H1 (cell line): ENCODE measurements around the gene AQP10. TPM values are rescaled to one million over a fixed set of nuclear protein-coding genes. Genes with fewer than 3 reads are reported as not detected.

Source experiments
- ASH2L ChIP-seq: fragments of 200-600, 300-600 bp; sonication (generic); IDR thresholded peaks from one replicate; pipeline ENCODE4 v1.7.1; 2017; ENCODE audit warnings: low read length
- CEBPB ChIP-seq: IDR thresholded peaks from 2 replicates; pipeline ENCODE4 v1.6.1; 2012; ENCODE audit warnings: low read depth, low read length
- CREB1 ChIP-seq: IDR thresholded peaks from 2 replicates; pipeline ENCODE4 v1.6.1; 2012; ENCODE audit warnings: inconsistent platforms
- EGR1 ChIP-seq: IDR thresholded peaks from 2 replicates; pipeline ENCODE4 v1.6.1; 2011; ENCODE audit warnings: low read depth, low read length, borderline replicate concordance
- GABPA ChIP-seq: IDR thresholded peaks from 2 replicates; pipeline ENCODE4 v1.6.1; 2011; ENCODE audit warnings: mild to moderate bottlenecking, low read length, moderate library complexity, borderline replicate concordance; ENCODE audit not compliant: insufficient read depth
- HDAC6 ChIP-seq: IDR thresholded peaks from one replicate; pipeline ENCODE4 v1.7.1; 2012; ENCODE audit warnings: low read depth, mild to moderate bottlenecking, inconsistent platforms, low read length, moderate library complexity
- KDM1A ChIP-seq: fragments of 200-600, 300-600 bp; sonication (generic); IDR thresholded peaks from 2 replicates; pipeline ENCODE4 v1.7.1; 2016; ENCODE audit warnings: mild to moderate bottlenecking, low read length, borderline replicate concordance
- NANOG ChIP-seq: IDR thresholded peaks from 2 replicates; pipeline ENCODE4 v1.6.1; 2011; ENCODE audit warnings: low read length, low read depth, mild to moderate bottlenecking, inconsistent platforms; ENCODE audit not compliant: insufficient read depth, poor library complexity, severe bottlenecking
- POLR2AphosphoS5 ChIP-seq: IDR thresholded peaks from 2 replicates; pipeline ENCODE4 v1.6.1; 2011; ENCODE audit warnings: low read depth, low read length
- RBBP5 ChIP-seq: IDR thresholded peaks from 2 replicates; pipeline ENCODE4 v1.7.1; 2012; ENCODE audit warnings: low read depth, mild to moderate bottlenecking, inconsistent platforms, low read length, moderate library complexity, borderline replicate concordance
- SAP30 ChIP-seq: fragments of 300-600 bp; sonication (generic); IDR thresholded peaks from 2 replicates; pipeline ENCODE4 v1.7.1; 2012; ENCODE audit warnings: low read length, moderate library complexity, mild to moderate bottlenecking, inconsistent platforms; ENCODE audit not compliant: insufficient read depth, insufficient replicate concordance
- SIN3A ChIP-seq, 2 experiments: IDR thresholded peaks in 1 of 2; conservative IDR thresholded peaks in 1 of 2; 2 replicates each; pipeline ENCODE4 v1.6.1; 2011 to 2012; ENCODE audit warnings: low read length in 2 of 2, improper control_type of control experiment in 1 of 2, low read depth in 1 of 2, mild to moderate bottlenecking in 1 of 2
- SUZ12 ChIP-seq: fragments of 200-600 bp; sonication (generic); IDR thresholded peaks from 2 replicates; pipeline ENCODE4 v1.6.1; 2012; ENCODE audit warnings: mild to moderate bottlenecking, inconsistent platforms, low read length, moderate library complexity, mixed read lengths
- TAF1 ChIP-seq: IDR thresholded peaks from 2 replicates; pipeline ENCODE4 v1.6.1; 2011; ENCODE audit warnings: mild to moderate bottlenecking, low read depth, low read length
- TEAD4 ChIP-seq: IDR thresholded peaks from 2 replicates; pipeline ENCODE4 v1.6.1; 2012; ENCODE audit warnings: low read depth, low read length, inconsistent platforms, mixed read lengths
- YY1 ChIP-seq: IDR thresholded peaks from 2 replicates; pipeline ENCODE4 v1.6.1; 2011; ENCODE audit warnings: low read depth, mild to moderate bottlenecking, low read length
- polyA plus RNA-seq, 7 experiments: library from polyadenylated mRNA; depleted of rRNA in 3 of 7; stranded (reverse) in 5 of 7; unstranded in 2 of 7; fragments of >200 nt in 5 of 7; fragments of 200-250 nt in 2 of 7; gene quantifications; 1 replicate in 5 of 7; 2 replicates in 1 of 7; 4 replicates in 1 of 7; pipeline versions ENCODE4 v1.2.1 to v1.2.3, GENCODE V29; 2011 to 2013; ENCODE audit warnings: missing spikeins in 2 of 7, mixed read lengths in 2 of 7
- total RNA-seq: library from RNA; stranded (reverse); fragmentation: NEBNext Ultra II Directional; extraction: Animal tissue kit (Norgen Biotek cat#: 25700); gene quantifications from 2 replicates; pipeline ENCODE4 v1.2.1, GENCODE V29; 2021
- TF ChIP-seq, protein P1 (sequence below), 3 experiments: IDR thresholded peaks; 1 replicate in 2 of 3; 2 replicates in 1 of 3; pipeline versions ENCODE4 v1.5.1 to v1.6.1; 2011; ENCODE audit warnings: low read length in 3 of 3, mild to moderate bottlenecking in 3 of 3, inconsistent platforms in 2 of 3, low read depth in 1 of 3, moderate library complexity in 1 of 3; ENCODE audit not compliant: insufficient read depth in 1 of 3; ENCODE audit errors: control extremely low read depth in 1 of 3
- TF ChIP-seq, protein P2 (sequence below): IDR thresholded peaks from 2 replicates; pipeline ENCODE4 v1.6.1; 2012; ENCODE audit warnings: inconsistent platforms

AQP10 gene
- total and polyA plus RNA-seq, 2 of the 8 experiments (the other 6 are each of a cell fraction or from before 2014, with no cell fraction given) = not detected

DNA sequence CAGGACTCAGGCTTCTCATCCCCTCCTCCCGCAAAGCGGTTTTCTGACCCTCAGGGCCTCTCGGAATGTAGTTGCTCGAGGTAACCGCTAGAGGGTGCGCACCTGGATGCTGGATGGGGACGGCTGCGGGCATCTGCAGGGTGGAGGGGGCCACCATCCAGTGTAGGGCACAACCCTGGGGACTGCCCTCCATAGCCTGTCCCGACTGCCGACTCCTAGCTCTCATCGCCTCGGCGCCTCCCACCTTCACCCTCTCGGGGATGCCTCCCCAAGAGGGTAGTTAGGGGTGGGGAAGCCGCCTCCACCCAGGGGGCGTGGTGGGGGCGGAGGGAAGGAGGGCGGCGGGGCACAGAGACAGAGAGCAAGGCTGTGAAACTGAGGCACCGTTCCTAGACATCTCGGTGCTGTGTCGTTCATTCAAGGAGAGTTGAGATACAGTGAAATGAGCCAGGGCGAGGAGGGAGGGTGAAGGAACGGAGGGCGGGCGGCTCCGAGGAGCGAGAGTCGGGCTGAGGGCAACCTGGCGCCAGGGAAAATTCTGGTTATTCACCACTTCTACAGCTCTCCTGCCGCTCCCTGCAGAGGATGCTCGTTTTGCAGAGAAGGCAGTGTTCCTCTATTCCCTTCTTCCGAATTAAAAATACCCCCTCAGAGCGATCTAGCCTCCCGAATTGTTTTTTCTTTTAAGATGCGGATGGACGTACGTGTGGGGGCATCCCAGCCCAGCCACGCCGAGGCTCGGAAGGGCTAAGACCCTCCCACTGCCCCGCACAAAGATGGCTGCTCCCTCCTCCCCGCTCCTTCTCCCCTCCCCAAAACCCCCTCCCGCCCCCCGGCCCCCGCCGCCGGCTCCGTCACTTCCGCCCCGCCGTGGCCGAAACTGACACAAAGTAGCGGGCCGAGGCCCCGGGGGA lies 4.0 kb downstream of the AQP10 start, which contains the start of gene ATP8B2 (continued):
- TF ChIP-seq SAP30 = peak; percentile 47
- no peak for TF ChIP-seq CEBPB
- peak; percentile 33; the same call in 1 of the 2 replicates for TF ChIP-seq GABPA
- peak; percentile 54; the same call in 1 of the 2 replicates for TF ChIP-seq POLR2AphosphoS5
- peak; percentile 72 for TF ChIP-seq CREB1
- peak; percentile 62 for TF ChIP-seq ASH2L
- peak; percentile 96 for TF ChIP-seq YY1
- 0 out of 2 replicates have a peak, but pooled peaks have one; percentile 7 for TF ChIP-seq TAF1
- TF ChIP-seq, protein P1, sequence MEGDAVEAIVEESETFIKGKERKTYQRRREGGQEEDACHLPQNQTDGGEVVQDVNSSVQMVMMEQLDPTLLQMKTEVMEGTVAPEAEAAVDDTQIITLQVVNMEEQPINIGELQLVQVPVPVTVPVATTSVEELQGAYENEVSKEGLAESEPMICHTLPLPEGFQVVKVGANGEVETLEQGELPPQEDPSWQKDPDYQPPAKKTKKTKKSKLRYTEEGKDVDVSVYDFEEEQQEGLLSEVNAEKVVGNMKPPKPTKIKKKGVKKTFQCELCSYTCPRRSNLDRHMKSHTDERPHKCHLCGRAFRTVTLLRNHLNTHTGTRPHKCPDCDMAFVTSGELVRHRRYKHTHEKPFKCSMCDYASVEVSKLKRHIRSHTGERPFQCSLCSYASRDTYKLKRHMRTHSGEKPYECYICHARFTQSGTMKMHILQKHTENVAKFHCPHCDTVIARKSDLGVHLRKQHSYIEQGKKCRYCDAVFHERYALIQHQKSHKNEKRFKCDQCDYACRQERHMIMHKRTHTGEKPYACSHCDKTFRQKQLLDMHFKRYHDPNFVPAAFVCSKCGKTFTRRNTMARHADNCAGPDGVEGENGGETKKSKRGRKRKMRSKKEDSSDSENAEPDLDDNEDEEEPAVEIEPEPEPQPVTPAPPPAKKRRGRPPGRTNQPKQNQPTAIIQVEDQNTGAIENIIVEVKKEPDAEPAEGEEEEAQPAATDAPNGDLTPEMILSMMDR (IDR thresholded peaks at IDR 0.05; ENCODE audit: control extremely low read depth in 1 of 3, insufficient read depth in 1 of 3, low read depth in 1 of 3, low read length in 3 of 3) = peak; percentile 86 to 92 (median 92)
- TF ChIP-seq EGR1 = no peak
- TF ChIP-seq SUZ12 = no peak
- TF ChIP-seq RBBP5 = 0 out of 2 replicates have a peak, but pooled peaks have one; percentile 29
- TF ChIP-seq TEAD4 = peak; percentile 90
- no peak for TF ChIP-seq NANOG
- TF ChIP-seq HDAC6 = no peak
- TF ChIP-seq KDM1A = 0 out of 2 replicates have a peak, but pooled peaks have one; percentile 37
- TF ChIP-seq, protein P2, sequence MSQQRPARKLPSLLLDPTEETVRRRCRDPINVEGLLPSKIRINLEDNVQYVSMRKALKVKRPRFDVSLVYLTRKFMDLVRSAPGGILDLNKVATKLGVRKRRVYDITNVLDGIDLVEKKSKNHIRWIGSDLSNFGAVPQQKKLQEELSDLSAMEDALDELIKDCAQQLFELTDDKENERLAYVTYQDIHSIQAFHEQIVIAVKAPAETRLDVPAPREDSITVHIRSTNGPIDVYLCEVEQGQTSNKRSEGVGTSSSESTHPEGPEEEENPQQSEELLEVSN = no peak
- peak in 1 of 2 experiments; percentile 59; a peak in 1 of 4 replicates for TF ChIP-seq SIN3A (conservative IDR thresholded peaks at IDR 0.05 in 1 of 2, IDR thresholded peaks at IDR 0.05 in 1 of 2; ENCODE audit: low read depth in 1 of 2, low read length in 2 of 2)
